IMR-90 (cell line): Measurements from ENCODE around the gene TBX1.

Source experiments
- CEBPB ChIP-seq: IDR thresholded peaks from 2 replicates; pipeline ENCODE4 v1.6.1; 2012; ENCODE audit warnings: low read depth, low read length, improper control_type of control experiment
- MAZ ChIP-seq: IDR thresholded peaks from 2 replicates; pipeline ENCODE4 v1.6.1; 2012; ENCODE audit warnings: low read depth, mild to moderate bottlenecking, low read length, improper control_type of control experiment, moderate library complexity, borderline replicate concordance
- POLR2A ChIP-seq: IDR thresholded peaks from 2 replicates; pipeline ENCODE4 v1.6.1; 2012; ENCODE audit warnings: mild to moderate bottlenecking, low read depth, low read length
- RAD21 ChIP-seq: IDR thresholded peaks from 2 replicates; pipeline ENCODE4 v1.6.1; 2012; ENCODE audit warnings: low read length, improper control_type of control experiment
- RFX5 ChIP-seq: IDR thresholded peaks from 2 replicates; pipeline ENCODE4 v1.8.0; 2012; ENCODE audit warnings: low read depth, mild to moderate bottlenecking, low read length, moderate library complexity
- SMC3 ChIP-seq: fragments of 150-350 bp; IDR thresholded peaks from 2 replicates; pipeline ENCODE4 v1.6.1; 2016; ENCODE audit warnings: low read depth, mild to moderate bottlenecking, antibody characterized with exemption, low read length, moderate library complexity
- TF ChIP-seq, protein P1 (sequence below): conservative IDR thresholded peaks from 2 replicates; pipeline ENCODE4 v1.5.1; 2012; ENCODE audit warnings: mild to moderate bottlenecking, low read depth, low read length, improper control_type of control experiment

DNA sequence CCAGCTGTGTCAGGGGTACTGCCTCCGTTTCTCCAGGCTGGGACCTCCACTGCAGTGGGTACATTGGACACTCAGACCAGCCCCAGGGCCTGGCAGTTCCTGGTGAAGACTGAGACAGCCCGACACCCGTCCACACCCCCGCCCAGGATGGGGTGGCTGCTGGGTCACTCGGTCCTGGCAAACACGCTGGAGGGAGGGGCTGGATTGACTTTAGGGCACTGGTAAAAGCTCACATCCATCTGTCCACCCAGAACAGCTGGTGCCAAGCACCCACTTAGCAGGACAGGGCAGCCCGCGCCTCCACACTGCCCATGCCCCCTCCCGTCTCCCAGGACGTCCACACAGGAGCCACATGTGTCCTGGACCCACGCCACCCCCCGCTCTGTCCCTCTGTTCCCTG lies 10.7 kb upstream of the TBX1 start:
- no peak for TF ChIP-seq POLR2A
- TF ChIP-seq SMC3 = no peak
- TF ChIP-seq, protein P1, sequence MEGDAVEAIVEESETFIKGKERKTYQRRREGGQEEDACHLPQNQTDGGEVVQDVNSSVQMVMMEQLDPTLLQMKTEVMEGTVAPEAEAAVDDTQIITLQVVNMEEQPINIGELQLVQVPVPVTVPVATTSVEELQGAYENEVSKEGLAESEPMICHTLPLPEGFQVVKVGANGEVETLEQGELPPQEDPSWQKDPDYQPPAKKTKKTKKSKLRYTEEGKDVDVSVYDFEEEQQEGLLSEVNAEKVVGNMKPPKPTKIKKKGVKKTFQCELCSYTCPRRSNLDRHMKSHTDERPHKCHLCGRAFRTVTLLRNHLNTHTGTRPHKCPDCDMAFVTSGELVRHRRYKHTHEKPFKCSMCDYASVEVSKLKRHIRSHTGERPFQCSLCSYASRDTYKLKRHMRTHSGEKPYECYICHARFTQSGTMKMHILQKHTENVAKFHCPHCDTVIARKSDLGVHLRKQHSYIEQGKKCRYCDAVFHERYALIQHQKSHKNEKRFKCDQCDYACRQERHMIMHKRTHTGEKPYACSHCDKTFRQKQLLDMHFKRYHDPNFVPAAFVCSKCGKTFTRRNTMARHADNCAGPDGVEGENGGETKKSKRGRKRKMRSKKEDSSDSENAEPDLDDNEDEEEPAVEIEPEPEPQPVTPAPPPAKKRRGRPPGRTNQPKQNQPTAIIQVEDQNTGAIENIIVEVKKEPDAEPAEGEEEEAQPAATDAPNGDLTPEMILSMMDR = no peak
- no peak for TF ChIP-seq MAZ
- no peak for TF ChIP-seq RAD21
- no peak for TF ChIP-seq CEBPB
- TF ChIP-seq RFX5 = no peak
